Transverse colon (tissue), 4 donors: Measurements from ENCODE around the gene ATF7IP2. TPM values are rescaled to one million over a fixed set of nuclear protein-coding genes. Genes with fewer than 3 reads are reported as not detected.

Source experiments
- DNase-seq: peaks from one replicate; pipeline ENCODE4 v3.0.0-alpha.2; 2019
- H3K27ac ChIP-seq, 4 donors: fragments of 200-600 bp; sonication (generic); 2 replicates each; pipeline ENCODE4 v1.5.1; 2016 to 2018; ENCODE audit warnings: inconsistent platforms in 4 of 4
- H3K27me3 ChIP-seq: fragments of 200-600 bp; sonication (generic); 2 replicates; pipeline ENCODE4 v1.5.1; 2017; ENCODE audit warnings: inconsistent platforms
- H3K36me3 ChIP-seq, 4 donors: fragments of 200-600 bp; sonication (generic); 2 replicates each; pipeline ENCODE4 v1.5.1; 2017 to 2019; ENCODE audit warnings: inconsistent platforms in 4 of 4
- H3K4me1 ChIP-seq, 4 donors: fragments of 200-600 bp; sonication (generic); 2 replicates each; pipeline ENCODE4 v1.5.1; 2017 to 2020; ENCODE audit warnings: inconsistent platforms in 4 of 4
- H3K4me3 ChIP-seq, 4 donors: fragments of 200-600 bp; sonication (generic); 1 replicate in 1 of 4; 2 replicates in 3 of 4; pipeline versions ENCODE4 v1.5.1 to v1.6.1; 2017 to 2019; ENCODE audit warnings: inconsistent platforms in 4 of 4
- H3K9me3 ChIP-seq, 2 donors: fragments of 200-600 bp; sonication (generic); 2 replicates each; pipeline ENCODE4 v1.5.1; 2017 to 2019; ENCODE audit warnings: inconsistent platforms in 2 of 2
- EP300 ChIP-seq: sonication (generic); formaldehyde crosslinking; IDR thresholded peaks from one replicate; pipeline ENCODE4 v1.6.1; 2017; ENCODE audit warnings: antibody characterized with exemption, low read depth
- POLR2A ChIP-seq: fragments of 450-650 bp; IDR thresholded peaks from one replicate; pipeline ENCODE4 v1.6.1; 2016; ENCODE audit warnings: antibody characterized with exemption, mild to moderate bottlenecking, moderate library complexity
- POLR2AphosphoS5 ChIP-seq, 3 donors: sonication (generic); formaldehyde crosslinking; IDR thresholded peaks; one replicate each; pipeline ENCODE4 v1.6.1; 2016; ENCODE audit warnings: antibody characterized with exemption in 3 of 3
- WGBS, 2 donors: methylation state at CpG; one replicate each; pipeline ENCODE4 v1.1.5; 2018; ENCODE audit warnings: low coverage in 1 of 2; 5-methylcytosine and 5-hydroxymethylcytosine counted together
- in situ Hi-C, 4 donors: fragments of 200-750 bp; cut with MboI; loops; one replicate each; pipeline versions ENCODE4 v1.15.0 to v1.15.1; 2017; ENCODE audit warnings: low sequenced_read_pairs in 3 of 4, low pct_ligation_motif_present in 1 of 4, low pct_unique_long_range_greater_than_20kb in 1 of 4
- intact Hi-C: fragments of 100-400 bp; cut with DNase I; formaldehyde crosslinking; loops from one replicate; pipeline ENCODE4 v1.15.1; 2023; ENCODE audit warnings: low total_unique reads
- total RNA-seq, 4 donors: library from RNA; depleted of rRNA; stranded (reverse); fragments of >200 nt; gene quantifications; one replicate each; pipeline ENCODE4 v1.1.0, GENCODE V29; 2016
- TF ChIP-seq, protein P1 (sequence below), 5 experiments: fragments of 200-600 bp in 3 of 5; fragments of 450-650 bp in 2 of 5; sonication (generic) in 3 of 5; IDR thresholded peaks; 1 replicate in 2 of 5; 2 replicates in 3 of 5; pipeline ENCODE4 v1.5.1; 2016 to 2017; ENCODE audit warnings: antibody characterized with exemption in 5 of 5, inconsistent platforms in 3 of 5, mild to moderate bottlenecking in 2 of 5, moderate library complexity in 1 of 5

The ATF7IP2 gene
- total RNA-seq, 4 donors from 2014 or later = 1.5 to 22.9 (median 10.8) TPM

DNA sequence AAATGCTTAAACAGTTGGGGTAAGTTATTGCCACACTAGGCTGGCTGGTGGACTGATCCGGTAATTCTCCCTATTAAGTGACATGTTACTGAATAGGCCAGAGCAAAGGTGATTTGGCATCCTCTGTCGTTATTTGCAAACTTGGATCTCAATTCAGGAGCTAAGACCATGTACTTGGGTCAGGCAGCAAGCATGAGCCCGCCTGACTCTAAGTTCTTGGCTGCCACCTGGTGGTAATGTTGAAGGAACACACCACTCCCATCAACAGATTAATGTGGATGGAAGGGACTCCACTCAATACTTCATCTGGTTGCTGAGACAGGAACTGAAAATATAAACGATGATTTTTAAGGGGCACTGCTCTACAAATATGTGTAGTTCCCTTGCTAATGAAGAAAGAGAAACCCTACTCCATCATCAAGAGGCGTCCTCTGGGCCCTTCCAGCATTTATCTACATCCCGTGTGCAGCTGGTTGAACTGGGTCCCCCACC is 123.7 kb downstream of the ATF7IP2 start:
- TF ChIP-seq EP300 = no peak
- TF ChIP-seq, protein P1, sequence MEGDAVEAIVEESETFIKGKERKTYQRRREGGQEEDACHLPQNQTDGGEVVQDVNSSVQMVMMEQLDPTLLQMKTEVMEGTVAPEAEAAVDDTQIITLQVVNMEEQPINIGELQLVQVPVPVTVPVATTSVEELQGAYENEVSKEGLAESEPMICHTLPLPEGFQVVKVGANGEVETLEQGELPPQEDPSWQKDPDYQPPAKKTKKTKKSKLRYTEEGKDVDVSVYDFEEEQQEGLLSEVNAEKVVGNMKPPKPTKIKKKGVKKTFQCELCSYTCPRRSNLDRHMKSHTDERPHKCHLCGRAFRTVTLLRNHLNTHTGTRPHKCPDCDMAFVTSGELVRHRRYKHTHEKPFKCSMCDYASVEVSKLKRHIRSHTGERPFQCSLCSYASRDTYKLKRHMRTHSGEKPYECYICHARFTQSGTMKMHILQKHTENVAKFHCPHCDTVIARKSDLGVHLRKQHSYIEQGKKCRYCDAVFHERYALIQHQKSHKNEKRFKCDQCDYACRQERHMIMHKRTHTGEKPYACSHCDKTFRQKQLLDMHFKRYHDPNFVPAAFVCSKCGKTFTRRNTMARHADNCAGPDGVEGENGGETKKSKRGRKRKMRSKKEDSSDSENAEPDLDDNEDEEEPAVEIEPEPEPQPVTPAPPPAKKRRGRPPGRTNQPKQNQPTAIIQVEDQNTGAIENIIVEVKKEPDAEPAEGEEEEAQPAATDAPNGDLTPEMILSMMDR (IDR thresholded peaks at IDR 0.05) = peak; percentile 75 to 85 (median 81)
- DNase-seq = peak; percentile 53
- Histone ChIP-seq H3K36me3 (no peaks in the 10 kb centered on the region), H3K9me3 (no peaks in the 10 kb centered on the region), H3K27me3 (no peaks in the 10 kb centered on the region), H3K4me3 (no peak overlapping the region), H3K4me1 (peaks cover 0 to 4% (median 2%) of the 10 kb centered on the region in 4 donors), H3K27ac (no peak overlapping the region)
- intact Hi-C loops = no loop called here
- WGBS, 2 donors = 0 to 24% methylated on average over 2 to 6 of the region's 6 CpGs
- in situ Hi-C loops = loop anchor here in 3 of 4 donors (5.0 to 25.0 kb wide), 6 partner anchors 225 to 405 kb away; no protein-coding TSS in a partner anchor

DNA sequence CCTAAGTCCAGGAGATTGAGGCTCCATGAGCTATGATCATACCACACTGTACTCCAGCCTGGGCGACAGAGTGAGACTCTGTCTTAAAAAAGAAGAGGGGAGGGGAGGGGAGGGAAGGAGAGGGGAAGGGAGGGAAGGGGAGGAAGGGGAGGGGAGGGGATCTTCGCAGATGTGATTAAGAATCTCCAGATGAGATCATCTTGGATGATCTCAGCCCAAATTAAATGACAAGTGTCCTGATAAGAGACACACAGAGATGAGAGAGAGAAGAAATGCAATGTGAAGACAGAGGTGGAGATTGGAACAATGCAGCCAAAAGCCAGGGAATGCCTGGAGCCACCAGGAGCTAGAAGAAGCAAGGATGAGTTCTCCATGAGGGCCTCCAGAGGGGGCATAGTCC is 124.4 kb downstream of the ATF7IP2 start:
- no peak overlapping the region for H3K27ac ChIP-seq
- in situ Hi-C loops = loop anchor here in 2 of 4 donors (10.0 to 25.0 kb wide), 4 partner anchors 225 to 405 kb away; no protein-coding TSS in a partner anchor

DNA sequence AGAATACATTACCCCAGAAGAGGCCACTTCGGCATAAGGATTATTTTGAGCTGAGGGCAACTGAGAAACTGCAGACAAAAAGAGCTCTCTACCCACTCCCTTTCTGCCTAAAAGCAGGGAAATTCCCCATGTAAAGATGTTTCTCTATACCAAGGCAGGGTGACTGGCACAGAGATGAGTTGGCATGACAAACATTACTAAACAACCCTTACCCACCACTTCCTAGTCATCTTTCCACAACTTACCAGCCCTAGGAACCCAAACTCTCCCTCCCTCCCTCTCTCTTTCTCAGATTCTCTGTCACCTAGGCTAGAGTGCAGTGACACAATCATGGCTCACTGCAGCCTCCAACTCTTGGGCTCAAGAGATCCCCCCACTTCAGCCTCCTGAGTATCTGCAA is 126.0 kb downstream of the ATF7IP2 start:
- Histone ChIP-seq H3K4me3 (no peak overlapping the region), H3K27ac (no peak overlapping the region), H3K9me3 (no peaks in the 10 kb centered on the region), H3K27me3 (no peaks in the 10 kb centered on the region), H3K4me1 (peaks cover 0 to 11% (median 5%) of the 10 kb centered on the region in 4 donors), H3K36me3 (no peaks in the 10 kb centered on the region)
- TF ChIP-seq, protein P1 (IDR thresholded peaks at IDR 0.05) = no peak
- TF ChIP-seq POLR2AphosphoS5 (IDR thresholded peaks at IDR 0.05) (no peak), POLR2A (no peak), EP300 (no peak)
- in situ Hi-C loops (loop anchor here in 2 of 4 donors (10.0 to 25.0 kb wide), 4 partner anchors 223 to 403 kb away; no protein-coding TSS in a partner anchor), intact Hi-C loops (no loop called here)
- 76 to 88% methylated on average over 1 of the region's 1 CpG for WGBS, 2 donors
- no peak for DNase-seq

More for the DNA sequence above, 124.4 kb downstream of the ATF7IP2 start:
- Histone ChIP-seq H3K9me3 (no peaks in the 10 kb centered on the region), H3K4me3 (no peak overlapping the region), H3K36me3 (no peaks in the 10 kb centered on the region), H3K4me1 (peaks cover 0 to 11% (median 5%) of the 10 kb centered on the region in 4 donors), H3K27me3 (no peaks in the 10 kb centered on the region)
- TF ChIP-seq EP300 (no peak), POLR2AphosphoS5 (IDR thresholded peaks at IDR 0.05) (no peak), POLR2A (no peak)
- TF ChIP-seq, protein P1 (IDR thresholded peaks at IDR 0.05) = no peak
- 25 to 66% methylated on average over 1 to 2 of the region's 2 CpGs for WGBS, 2 donors
- DNase-seq = no peak
- intact Hi-C loops = no loop called here

DNA sequence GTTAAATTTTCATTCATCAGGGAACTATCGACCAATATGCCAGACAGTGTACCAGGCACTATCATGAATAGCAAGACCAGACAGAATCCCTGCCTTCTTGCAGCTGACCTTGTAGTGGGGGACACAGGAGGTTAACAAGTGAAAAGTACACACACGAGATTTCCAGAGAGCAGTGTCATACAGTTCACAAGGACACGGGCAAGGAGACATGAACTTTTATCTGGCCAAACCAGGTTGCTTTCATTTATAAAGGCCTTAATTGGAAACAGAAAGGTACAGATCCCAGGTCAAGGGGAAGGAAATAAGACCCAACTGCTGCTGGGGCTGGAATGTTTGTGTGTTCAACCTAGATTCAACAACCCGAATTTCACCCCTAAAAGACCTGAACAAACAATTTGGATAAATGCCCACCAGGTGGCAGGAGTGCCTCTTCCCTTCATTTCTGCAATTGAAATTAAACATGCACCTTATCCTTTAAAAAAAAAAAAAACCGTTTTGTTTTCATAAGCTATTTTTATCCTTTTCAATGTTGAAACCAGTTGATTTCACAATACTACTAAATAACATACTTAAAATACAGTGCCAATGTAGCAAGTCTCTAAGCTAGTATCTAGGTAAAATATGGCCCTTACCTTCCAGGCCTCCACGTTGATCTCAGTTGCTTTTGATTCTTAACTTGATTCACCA is 128.7 kb downstream of the ATF7IP2 start:
- peak in 1 of 3 donors; percentile 8 for TF ChIP-seq POLR2AphosphoS5 (IDR thresholded peaks at IDR 0.05)
- TF ChIP-seq POLR2A = no peak
- TF ChIP-seq, protein P1 (IDR thresholded peaks at IDR 0.05) = peak; percentile 59 to 77 (median 66)
- no peaks in the 10 kb centered on the region for H3K27me3 ChIP-seq
- H3K27ac ChIP-seq = no peak overlapping the region
- 17 to 38% methylated on average over 3 to 6 of the region's 6 CpGs for WGBS, 2 donors
- intact Hi-C loops (no loop called here), in situ Hi-C loops (loop anchor here in 3 of 4 donors (5.0 to 25.0 kb wide), 6 partner anchors 218 to 400 kb away; no protein-coding TSS in a partner anchor)
- DNase-seq = peak; percentile 37
- H3K36me3 ChIP-seq = no peaks in the 10 kb centered on the region
- no peaks in the 10 kb centered on the region for H3K9me3 ChIP-seq
- H3K4me1 ChIP-seq = peaks cover 0 to 11% (median 5%) of the 10 kb centered on the region in 4 donors
- H3K4me3 ChIP-seq = no peak overlapping the region
